HEK293 (cell line): Measurements from ENCODE around the gene SULT2B1.

ENCODE experiments used
- CTCF ChIP-seq: fragments of 450-650 bp; formaldehyde crosslinking; IDR thresholded peaks from 2 replicates; pipeline ENCODE4 v1.5.1; 2016; ENCODE audit warnings: missing biosample characterization, missing genetic modification characterization
- ZNF146 ChIP-seq: fragments of 450-650 bp; formaldehyde crosslinking; IDR thresholded peaks from 2 replicates; pipeline ENCODE4 v1.5.1; 2016; ENCODE audit warnings: missing biosample characterization, missing genetic modification characterization
- ZNF24 ChIP-seq: fragments of 450-650 bp; formaldehyde crosslinking; IDR thresholded peaks from 2 replicates; pipeline ENCODE4 v1.5.1; 2016; ENCODE audit warnings: missing biosample characterization, missing genetic modification characterization
- ZNF624 ChIP-seq: fragments of 450-650 bp; formaldehyde crosslinking; IDR thresholded peaks from 2 replicates; pipeline ENCODE4 v1.5.1; 2017; ENCODE audit warnings: missing biosample characterization, missing genetic modification characterization

- TF ChIP-seq ZNF146 (tag by site-specific recombination) (no peak), CTCF (no peak), ZNF24 (no peak), ZNF624 (tag by site-specific recombination) (no peak)
Observed at GRCh38 chr19:48618278-48618915, 66.4 kb downstream of the SULT2B1 start.
